ENCODE data around the gene SORBS2. TPM values are rescaled to one million over a fixed set of nuclear protein-coding genes. Genes with fewer than 3 reads are reported as not detected.

Gene SORBS2
- total and polyA plus RNA-seq, 2 of the 8 experiments (the other 6 are each of a cell fraction or from before 2014, with no cell fraction given), result 73.0 to 87.1 TPM

DNA sequence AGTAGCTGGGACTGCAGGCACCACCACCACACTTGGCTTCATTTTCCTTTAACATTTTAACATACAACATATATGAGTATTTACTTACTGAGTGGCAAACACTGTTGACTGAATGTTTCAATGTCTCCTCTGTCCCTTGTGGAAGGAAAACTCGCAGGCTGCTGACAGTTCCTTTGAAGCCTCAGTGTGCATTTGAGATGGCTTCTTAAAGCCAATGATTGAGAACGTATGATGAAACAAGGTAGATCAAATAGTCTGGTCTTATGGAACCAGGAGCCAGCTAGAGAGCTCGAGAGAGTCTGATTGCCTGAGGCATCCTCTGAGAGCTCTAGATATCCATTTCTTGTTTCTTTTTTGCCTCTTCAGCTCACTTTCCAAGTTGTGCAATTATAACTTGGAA, 233.7 kb downstream of the SORBS2 start:
- ChIA-PET POLR2A (ENCODE audit: partially characterized antibody) (no interaction called here), CTCF (ENCODE audit: partially characterized antibody) (interaction anchor here (0.6 to 1.5 kb wide), 2 partner anchors 20 to 503 kb away, joined by 3 to 9 read pairs; no protein-coding TSS in a partner anchor)
- Histone ChIP-seq H3K4ac (replicated peaks; ENCODE audit: insufficient read length, low read depth, low read length) (no peak overlapping the region), H3K79me1 (ENCODE audit: low read depth, low read length) (no peaks in the 10 kb centered on the region), H3K4me1 (replicated peaks in 1 of 4; ENCODE audit: control insufficient read depth in 3 of 4, insufficient read depth in 4 of 4, low read length in 3 of 4) (peaks cover 2 to 10% (median 7%) of the 10 kb centered on the region in 4 experiments; a peak in 6 of 7 replicates), H3K9ac (replicated peaks in 1 of 4; ENCODE audit: extremely low read depth in 1 of 4, low read depth in 3 of 4, low read length in 3 of 4) (no peak overlapping the region), H2AFZ (ENCODE audit: low read length) (no peak overlapping the region), H3K18ac (ENCODE audit: extremely low read depth, low read length) (no peak overlapping the region), H3K14ac (ENCODE audit: insufficient read length) (no peak overlapping the region), H4K8ac (ENCODE audit: extremely low read depth, insufficient read depth, low read length) (no peak overlapping the region), H3K9me3 (ENCODE audit: insufficient read depth in 2 of 2, low read depth in 1 of 2, low read length in 1 of 2) (0 out of 4 replicates have a peak, but pooled peaks cover 0 to 2% of the 10 kb centered on the region in 2 experiments), H3K79me2 (ENCODE audit: control insufficient read depth in 1 of 2, insufficient read depth in 2 of 2, low read length in 2 of 2) (no peaks in the 10 kb centered on the region), H3K36me3 (ENCODE audit: control insufficient read depth in 2 of 4, insufficient read depth in 4 of 4, low read length in 3 of 4) (no peaks in the 10 kb centered on the region), H3K4me2 (ENCODE audit: insufficient read depth in 1 of 2, low read depth in 2 of 2, low read length in 2 of 2) (no peak overlapping the region), H3K4me3 (ENCODE audit: extremely low read depth in 1 of 4, insufficient read depth in 2 of 4, low read depth in 3 of 4, low read length in 4 of 4) (no peak overlapping the region), H3K27ac (ENCODE audit: low read depth, low read length) (no peak overlapping the region), H4K91ac (replicated peaks; ENCODE audit: insufficient read length, low read length) (no peak overlapping the region), H3K27me3 (replicated peaks in 1 of 4; ENCODE audit: control insufficient read depth in 3 of 4, extremely low read depth in 1 of 4, insufficient read depth in 3 of 4, low read length in 3 of 4) (no peaks in the 10 kb centered on the region), H4K20me1 (replicated peaks in 1 of 2; ENCODE audit: control insufficient read depth in 1 of 2, insufficient read depth in 2 of 2, low read length in 2 of 2) (no peaks in the 10 kb centered on the region), H4K5ac (ENCODE audit: insufficient read length, low read depth, low read length) (no peak overlapping the region), H3K56ac (replicated peaks; ENCODE audit: insufficient read length, low read depth, low read length) (no peak overlapping the region), H2BK5ac (ENCODE audit: low read depth, low read length) (no peak overlapping the region), H2BK120ac (replicated peaks; ENCODE audit: low read depth, low read length) (no peak overlapping the region), H2BK15ac (ENCODE audit: low read length) (no peak overlapping the region), H2BK20ac (ENCODE audit: low read length) (no peak overlapping the region), H2AK5ac (ENCODE audit: low read depth, low read length) (no peak overlapping the region), H2BK12ac (ENCODE audit: low read depth, low read length) (no peak overlapping the region), H3K23me2 (ENCODE audit: low read depth, low read length) (no peaks in the 10 kb centered on the region), H3K23ac (ENCODE audit: insufficient read length) (no peak overlapping the region)
- no peak for DNase-seq (ENCODE audit: low read depth in 1 of 2, low spot score in 2 of 2)
- no peak for TF ChIP-seq KDM1A (IDR thresholded peaks at IDR 0.05; ENCODE audit: borderline replicate concordance, low read length)
- TF ChIP-seq EP300 (IDR thresholded peaks at IDR 0.05; ENCODE audit: borderline replicate concordance in 1 of 2, low read depth in 2 of 2, low read length in 2 of 2), result no peak
- TF ChIP-seq, protein P1, sequence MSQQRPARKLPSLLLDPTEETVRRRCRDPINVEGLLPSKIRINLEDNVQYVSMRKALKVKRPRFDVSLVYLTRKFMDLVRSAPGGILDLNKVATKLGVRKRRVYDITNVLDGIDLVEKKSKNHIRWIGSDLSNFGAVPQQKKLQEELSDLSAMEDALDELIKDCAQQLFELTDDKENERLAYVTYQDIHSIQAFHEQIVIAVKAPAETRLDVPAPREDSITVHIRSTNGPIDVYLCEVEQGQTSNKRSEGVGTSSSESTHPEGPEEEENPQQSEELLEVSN (IDR thresholded peaks at IDR 0.05), result no peak
- TF ChIP-seq NANOG (IDR thresholded peaks at IDR 0.05; ENCODE audit: insufficient read depth, low read depth, low read length, poor library complexity, severe bottlenecking), result no peak
- no peak for TF ChIP-seq SRF (IDR thresholded peaks at IDR 0.05; ENCODE audit: low read depth, low read length)
- TF ChIP-seq SP1 (IDR thresholded peaks at IDR 0.05; ENCODE audit: low read depth, low read length), result no peak
- no peak for TF ChIP-seq GABPA (IDR thresholded peaks at IDR 0.05; ENCODE audit: borderline replicate concordance, insufficient read depth, low read length)
- no peak for TF ChIP-seq SIN3A (conservative IDR thresholded peaks at IDR 0.05 in 1 of 2, IDR thresholded peaks at IDR 0.05 in 1 of 2; ENCODE audit: low read depth in 1 of 2, low read length in 2 of 2)
- TF ChIP-seq BRCA1 (IDR thresholded peaks at IDR 0.05; ENCODE audit: low read depth, low read length), result no peak
- no peak for TF ChIP-seq JUND (IDR thresholded peaks at IDR 0.05; ENCODE audit: low read length)
- TF ChIP-seq KDM5A (IDR thresholded peaks at IDR 0.05; ENCODE audit: low read length), result no peak
- TF ChIP-seq FOSL1 (IDR thresholded peaks at IDR 0.05; ENCODE audit: insufficient read depth, low read depth, low read length), result no peak
- no peak for TF ChIP-seq CHD2 (IDR thresholded peaks at IDR 0.05; ENCODE audit: low read length)
- TF ChIP-seq SP2 (IDR thresholded peaks at IDR 0.05; ENCODE audit: low read length), result no peak
- 88% methylated on average over 3 of the region's 3 CpGs; no CpG with 5 or more reads in 1 of the 2 experiments for WGBS, 2 experiments (ENCODE audit: extremely low coverage in 1 of 2, insufficient coverage in 1 of 2, insufficient read length in 1 of 2, insufficient replicate concordance in 2 of 2, low coverage in 1 of 2, low lambda C conversion rate in 2 of 2, missing lambda C conversion rate in 1 of 2)
- no peak for FAIRE-seq
